ENCODE results near the gene TEX2.
"Not testable (repeated sequence)": the region's sequence is repeated elsewhere in the genome, so short reads cannot be mapped to it uniquely, and the experiment has no call there.

- not testable (repeated sequence) for TF ChIP-seq POLR2AphosphoS5, CTCF, POLR2A, EP300 (IDR thresholded peaks at IDR 0.05)
These were observed 84.0 kb downstream of the TEX2 start for GRCh38 chr17:64179024-64179423.
